Mammary epithelial cell (primary cell): Measurements from ENCODE around the gene BCL11A.

Experiments
- CTCF ChIP-seq, 2 donors: IDR thresholded peaks in 1 of 2; conservative IDR thresholded peaks in 1 of 2; 2 replicates each; pipeline ENCODE4 v1.5.1; 2011 to 2012; ENCODE audit warnings: inconsistent platforms in 2 of 2, low read length in 2 of 2, mild to moderate bottlenecking in 2 of 2, control low read depth in 1 of 2, low read depth in 1 of 2; ENCODE audit not compliant: insufficient read depth in 1 of 2; ENCODE audit errors: extremely low read depth in 1 of 2
- EZH2 ChIP-seq: IDR thresholded peaks from 2 replicates; pipeline ENCODE4 v1.6.1; 2012; ENCODE audit warnings: low read length, inconsistent platforms, borderline replicate concordance

- no peak for TF ChIP-seq CTCF (conservative IDR thresholded peaks at IDR 0.05 in 1 of 2, IDR thresholded peaks at IDR 0.05 in 1 of 2; ENCODE audit: extremely low read depth in 1 of 2, insufficient read depth in 1 of 2, low read depth in 1 of 2, low read length in 2 of 2)
- no peak for TF ChIP-seq EZH2
Observed at GRCh38 chr2:60469536-60470317, 83.7 kb downstream of the BCL11A start.
